BE2C (cell line): Measurements from ENCODE around the gene CRKL.

ENCODE experiments used
- DNase-seq: peaks from one replicate; pipeline ENCODE4 v3.0.0-alpha.2; 2020
- H3K27me3 ChIP-seq: fragments of 250-450 bp; sonication (Bioruptor Pico); 2 replicates; pipeline ENCODE4 v1.5.1; 2020; ENCODE audit warnings: mild to moderate bottlenecking
- H3K36me3 ChIP-seq: fragments of 250-450 bp; sonication (Bioruptor Pico); 2 replicates; pipeline ENCODE4 v1.5.1; 2020; ENCODE audit warnings: mild to moderate bottlenecking
- H3K4me1 ChIP-seq: fragments of 250-450 bp; sonication (Bioruptor Pico); 2 replicates; pipeline ENCODE4 v1.5.1; 2020
- H3K4me3 ChIP-seq: 2 replicates; pipeline ENCODE4 v1.5.1; 2011; ENCODE audit warnings: low read depth, low read length
- H3K9me3 ChIP-seq: fragments of 250-450 bp; sonication (Bioruptor Pico); 2 replicates; pipeline ENCODE4 v1.5.1; 2020
- CTCF ChIP-seq: IDR thresholded peaks from 2 replicates; pipeline ENCODE4 v1.5.1; 2012; ENCODE audit warnings: mild to moderate bottlenecking, low read depth, low read length

CRKL gene

DNA sequence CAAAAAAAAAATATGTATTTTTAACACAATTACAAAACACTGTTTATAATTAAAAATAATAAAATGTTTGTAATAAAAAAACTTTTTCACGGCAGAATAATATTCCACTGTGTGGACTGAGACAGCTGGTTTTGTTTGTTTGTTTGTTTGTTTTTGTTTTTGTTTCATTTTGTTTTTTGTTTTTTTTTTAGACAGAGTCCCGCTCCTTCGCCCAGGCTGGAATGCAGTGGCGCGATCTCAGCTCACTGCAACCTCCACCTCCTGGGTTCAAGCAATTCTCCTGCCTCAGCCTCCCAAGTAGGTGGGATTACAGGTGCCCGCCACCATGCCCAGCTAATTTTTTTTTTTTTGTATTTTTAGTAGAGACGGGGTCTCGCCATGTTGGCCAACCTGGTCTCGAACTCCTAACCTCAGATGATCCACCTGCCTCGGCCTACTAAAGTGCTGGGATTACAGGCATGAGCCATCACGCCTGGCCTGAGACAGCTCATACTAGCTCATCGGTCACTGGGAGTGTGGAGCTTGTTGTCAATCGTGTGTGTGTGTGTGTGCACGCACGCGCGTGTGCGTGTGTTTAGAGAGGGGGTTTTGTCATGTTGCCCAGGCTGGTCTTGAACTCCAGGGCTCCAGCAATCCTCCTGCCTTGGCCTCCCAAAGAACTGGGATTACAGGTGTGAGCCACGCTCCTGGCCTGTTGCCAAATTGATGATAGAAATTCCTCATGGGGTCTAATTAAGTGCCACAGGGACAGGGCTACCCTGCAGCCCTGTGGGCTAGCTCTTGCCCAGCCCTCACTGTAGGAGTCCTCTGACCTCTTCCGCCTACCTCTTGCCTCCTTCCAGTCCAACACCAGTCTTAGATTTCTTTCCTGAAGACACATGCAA lies 42.6 kb downstream of the CRKL start:
- peaks cover 6% of the 10 kb centered on the region for H3K27me3 ChIP-seq
- TF ChIP-seq CTCF: no peak
- peaks cover 6% of the 10 kb centered on the region for H3K4me1 ChIP-seq
- no peaks in the 10 kb centered on the region for H3K36me3 ChIP-seq
- H3K4me3 ChIP-seq: no peak overlapping the region
- DNase-seq: no peak
- H3K9me3 ChIP-seq: no peaks in the 10 kb centered on the region

- Histone ChIP-seq H3K36me3 (no peaks in the 10 kb centered on the region), H3K4me3 (no peak overlapping the region), H3K27me3 (peaks cover 11% of the 10 kb centered on the region), H3K9me3 (no peaks in the 10 kb centered on the region), H3K4me1 (peaks cover 6% of the 10 kb centered on the region)
- no peak for DNase-seq
- TF ChIP-seq CTCF: no peak
Observed at GRCh38 chr22:20960609-20961008, 43.4 kb downstream of the CRKL start.

DNA sequence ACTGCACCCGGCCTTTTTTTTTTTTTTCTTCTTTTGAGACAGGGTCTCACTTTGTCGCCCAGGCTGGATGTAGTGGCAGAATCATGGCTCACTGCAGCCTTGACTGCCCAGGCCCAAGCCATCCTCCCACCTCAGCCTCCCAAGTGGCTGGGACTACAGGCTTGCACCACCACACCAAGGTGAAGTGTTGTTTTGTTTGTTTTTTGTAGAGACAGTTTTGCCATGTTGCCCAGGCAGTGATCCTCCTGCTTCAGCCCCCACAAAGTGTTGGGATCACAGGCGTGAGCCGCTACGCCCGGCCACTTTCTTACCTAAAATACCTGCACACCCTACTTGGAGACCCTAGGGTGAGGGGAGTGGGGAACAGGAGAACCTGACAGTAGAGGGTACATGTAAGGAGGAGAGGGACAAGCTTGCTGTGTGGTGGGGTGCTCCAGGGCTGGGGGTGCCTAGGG lies 45.3 kb downstream of the CRKL start:
- H3K36me3 ChIP-seq: no peaks in the 10 kb centered on the region
- H3K4me3 ChIP-seq: no peak overlapping the region
- H3K4me1 ChIP-seq: peaks cover 3% of the 10 kb centered on the region
- no peak for DNase-seq
- no peak for TF ChIP-seq CTCF
- peaks cover 11% of the 10 kb centered on the region for H3K27me3 ChIP-seq
- no peaks in the 10 kb centered on the region for H3K9me3 ChIP-seq

GRCh38 chr22:20963201-20964052 lies 46.2 kb downstream of the CRKL start:
- TF ChIP-seq CTCF: no peak
- H3K27me3 ChIP-seq: peaks cover 11% of the 10 kb centered on the region
- no peak overlapping the region for H3K4me3 ChIP-seq
- H3K9me3 ChIP-seq: no peaks in the 10 kb centered on the region
- H3K36me3 ChIP-seq: no peaks in the 10 kb centered on the region
- no peak for DNase-seq
- H3K4me1 ChIP-seq: peaks cover 3% of the 10 kb centered on the region

DNA sequence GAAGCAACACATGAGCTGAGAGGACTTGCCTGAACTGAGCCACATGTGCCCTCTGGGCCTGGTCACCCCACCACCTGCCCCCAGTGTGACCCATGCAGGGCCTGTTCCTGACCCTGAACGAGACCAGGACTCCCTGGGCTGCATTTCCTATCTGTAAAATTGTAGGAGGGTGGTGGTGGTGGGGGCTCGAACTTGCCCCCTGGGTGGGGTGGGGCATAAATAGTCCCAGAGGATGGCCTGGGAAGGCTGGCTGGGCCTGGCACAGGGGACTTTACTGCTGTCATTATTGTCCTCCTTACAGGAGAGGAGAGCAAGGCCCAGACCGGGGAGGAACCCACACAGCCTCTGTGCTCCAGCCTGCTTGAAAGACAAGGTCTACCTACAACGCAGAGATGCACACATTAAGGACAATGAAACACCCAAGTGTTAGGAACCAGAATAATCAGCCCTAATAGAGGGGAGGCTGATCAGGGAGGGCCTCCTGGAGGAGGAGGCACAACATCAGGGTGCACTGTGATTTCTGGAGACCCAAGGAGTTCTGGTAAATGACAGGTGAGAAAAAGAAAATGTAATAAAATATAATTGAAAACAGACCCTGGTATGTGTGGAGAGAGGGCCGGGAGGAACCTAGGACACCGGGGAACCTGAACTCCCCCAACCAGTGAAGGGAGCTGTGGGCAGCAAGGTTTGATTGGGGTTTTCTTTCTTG lies 47.0 kb downstream of the CRKL start:
- Histone ChIP-seq H3K4me1 (peaks cover 3% of the 10 kb centered on the region), H3K9me3 (no peaks in the 10 kb centered on the region), H3K27me3 (peaks cover 11% of the 10 kb centered on the region), H3K36me3 (no peaks in the 10 kb centered on the region), H3K4me3 (peak overlapping the region; percentile 37)
- no peak for TF ChIP-seq CTCF
- DNase-seq: no peak
